GM12864 (cell line): ENCODE measurements around the gene APC.

Experiments used
- DNase-seq: peaks from one replicate; pipeline ENCODE4 v3.0.0-alpha.2; 2011; ENCODE audit warnings: low read depth
- H3K4me3 ChIP-seq: 2 replicates; pipeline ENCODE4 v1.5.1; 2011; ENCODE audit warnings: mild to moderate bottlenecking, low read depth, low read length, control low read depth
- TF ChIP-seq, protein P1 (sequence below): IDR thresholded peaks from 2 replicates; pipeline ENCODE4 v1.5.1; 2011; ENCODE audit warnings: low read depth, mild to moderate bottlenecking, moderate library complexity, low read length, control low read depth, inconsistent platforms; ENCODE audit errors: missing control alignments

Gene APC

DNA sequence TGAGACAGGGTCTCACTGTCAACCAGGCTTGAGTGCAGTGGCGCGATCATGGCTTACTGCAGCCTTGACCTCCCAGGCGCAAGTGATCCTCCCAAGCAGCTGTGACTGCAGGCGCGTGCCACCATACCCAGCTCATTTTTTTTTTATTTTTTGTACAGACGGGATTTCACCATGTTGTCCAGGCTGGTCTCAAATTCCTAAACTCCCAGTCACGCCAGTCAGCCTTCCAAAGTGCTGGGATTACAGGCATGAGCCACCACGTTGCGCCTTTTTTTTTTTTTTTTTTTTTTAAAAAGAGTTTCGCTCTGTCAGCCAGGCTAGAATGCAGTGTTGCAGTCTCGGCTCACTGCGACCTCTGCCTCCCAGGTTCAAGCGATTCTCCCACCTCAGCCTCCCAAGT lies 96.3 kb downstream of the APC start:
- TF ChIP-seq, protein P1, sequence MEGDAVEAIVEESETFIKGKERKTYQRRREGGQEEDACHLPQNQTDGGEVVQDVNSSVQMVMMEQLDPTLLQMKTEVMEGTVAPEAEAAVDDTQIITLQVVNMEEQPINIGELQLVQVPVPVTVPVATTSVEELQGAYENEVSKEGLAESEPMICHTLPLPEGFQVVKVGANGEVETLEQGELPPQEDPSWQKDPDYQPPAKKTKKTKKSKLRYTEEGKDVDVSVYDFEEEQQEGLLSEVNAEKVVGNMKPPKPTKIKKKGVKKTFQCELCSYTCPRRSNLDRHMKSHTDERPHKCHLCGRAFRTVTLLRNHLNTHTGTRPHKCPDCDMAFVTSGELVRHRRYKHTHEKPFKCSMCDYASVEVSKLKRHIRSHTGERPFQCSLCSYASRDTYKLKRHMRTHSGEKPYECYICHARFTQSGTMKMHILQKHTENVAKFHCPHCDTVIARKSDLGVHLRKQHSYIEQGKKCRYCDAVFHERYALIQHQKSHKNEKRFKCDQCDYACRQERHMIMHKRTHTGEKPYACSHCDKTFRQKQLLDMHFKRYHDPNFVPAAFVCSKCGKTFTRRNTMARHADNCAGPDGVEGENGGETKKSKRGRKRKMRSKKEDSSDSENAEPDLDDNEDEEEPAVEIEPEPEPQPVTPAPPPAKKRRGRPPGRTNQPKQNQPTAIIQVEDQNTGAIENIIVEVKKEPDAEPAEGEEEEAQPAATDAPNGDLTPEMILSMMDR = no peak
- DNase-seq = no peak
- H3K4me3 ChIP-seq = no peak overlapping the region

DNA sequence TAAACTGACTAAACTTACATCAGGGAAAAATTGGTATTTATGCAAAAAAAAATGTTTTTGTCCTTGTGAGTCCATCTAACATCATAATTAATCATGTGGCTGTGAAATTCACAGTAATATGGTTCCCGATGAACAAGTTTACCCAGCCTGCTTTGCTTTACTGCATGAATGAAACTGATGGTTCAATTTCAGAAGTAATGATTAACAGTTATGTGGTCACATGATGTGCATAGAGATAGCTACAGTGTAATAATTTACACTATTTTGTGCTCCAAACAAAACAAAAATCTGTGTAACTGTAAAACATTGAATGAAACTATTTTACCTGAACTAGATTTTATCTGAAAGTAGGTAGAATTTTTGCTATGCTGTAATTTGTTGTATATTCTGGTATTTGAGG lies 106.8 kb downstream of the APC start:
- TF ChIP-seq, protein P1 = no peak

DNA sequence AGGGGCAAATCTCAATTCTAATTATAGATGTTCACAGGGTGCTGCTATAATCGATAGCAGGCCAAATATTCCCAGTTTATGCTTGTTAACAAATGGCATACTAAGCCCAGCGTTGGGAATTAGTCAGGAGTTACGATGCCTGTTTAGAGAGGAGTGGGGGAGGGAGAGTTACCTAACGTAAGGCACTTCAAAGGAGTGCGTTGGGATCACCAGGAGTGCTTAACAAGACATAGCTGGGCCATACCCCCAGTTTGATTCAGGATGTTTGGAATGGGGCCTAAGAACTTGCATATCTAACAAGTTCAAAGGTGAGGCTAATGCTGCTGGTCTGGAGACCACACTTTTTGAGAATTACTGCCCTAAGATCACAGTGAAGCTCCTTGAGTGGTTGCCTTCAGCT lies 108.9 kb downstream of the APC start:
- no peak for DNase-seq
- TF ChIP-seq, protein P1 = no peak
- H3K4me3 ChIP-seq = no peak overlapping the region

More for the DNA sequence above, 106.8 kb downstream of the APC start:
- H3K4me3 ChIP-seq = no peak overlapping the region
- no peak for DNase-seq

DNA sequence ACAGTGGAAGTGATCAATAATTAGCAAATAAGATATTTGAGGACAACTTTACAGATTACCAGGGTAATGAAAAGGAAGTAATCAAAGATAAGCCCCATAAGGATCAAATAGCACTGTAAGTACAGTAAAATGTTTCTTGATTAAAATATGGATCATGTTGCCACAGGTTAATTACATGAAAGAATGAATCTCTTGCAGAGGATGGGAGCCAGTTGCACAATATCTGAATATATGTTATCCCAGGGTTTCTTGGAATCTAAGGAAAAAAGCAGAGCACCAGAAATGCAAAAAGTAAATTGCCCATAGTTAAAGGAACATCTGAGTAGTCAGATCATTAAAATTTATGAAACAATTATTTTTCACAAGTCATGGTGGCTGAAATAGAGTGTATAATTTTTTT lies 109.6 kb downstream of the APC start:
- DNase-seq = no peak

DNA sequence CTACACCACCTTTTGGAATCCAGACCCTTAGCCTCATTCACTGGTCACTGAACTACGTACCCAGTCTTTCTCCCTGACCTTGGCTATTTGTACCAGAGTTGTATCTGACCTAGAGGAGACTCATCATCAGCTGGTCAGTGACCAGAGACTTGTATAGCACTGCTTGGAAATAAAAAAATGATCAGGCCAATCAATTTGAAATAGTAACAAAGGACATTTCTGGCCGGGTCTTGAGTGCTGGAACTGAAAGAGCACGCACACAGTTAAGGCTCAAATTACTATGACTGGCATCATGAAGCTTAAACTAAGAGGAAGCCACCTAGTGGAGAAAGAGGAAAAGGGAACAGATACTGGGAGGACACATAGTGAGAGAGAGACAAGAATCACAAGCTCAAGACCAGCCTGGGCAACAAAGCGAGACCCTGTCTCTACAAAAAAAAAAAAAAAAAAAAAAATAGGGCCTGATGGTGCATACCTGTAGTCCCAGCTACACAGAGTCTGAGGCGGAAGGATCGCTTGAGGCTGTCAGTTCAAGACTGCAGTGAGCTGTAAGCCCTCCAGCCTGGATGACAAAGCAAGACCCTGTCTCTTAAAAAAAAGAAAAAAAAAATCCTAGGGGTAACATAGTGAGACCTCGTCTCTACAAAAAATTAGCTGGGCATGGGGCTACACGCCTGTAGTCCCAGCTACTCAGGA lies 110.6 kb downstream of the APC start:
- H3K4me3 ChIP-seq = no peak overlapping the region
- DNase-seq = peak; percentile 65
- TF ChIP-seq, protein P1 = peak; percentile 72

More for the DNA sequence above, 109.6 kb downstream of the APC start:
- H3K4me3 ChIP-seq = no peak overlapping the region
- TF ChIP-seq, protein P1 = no peak

DNA sequence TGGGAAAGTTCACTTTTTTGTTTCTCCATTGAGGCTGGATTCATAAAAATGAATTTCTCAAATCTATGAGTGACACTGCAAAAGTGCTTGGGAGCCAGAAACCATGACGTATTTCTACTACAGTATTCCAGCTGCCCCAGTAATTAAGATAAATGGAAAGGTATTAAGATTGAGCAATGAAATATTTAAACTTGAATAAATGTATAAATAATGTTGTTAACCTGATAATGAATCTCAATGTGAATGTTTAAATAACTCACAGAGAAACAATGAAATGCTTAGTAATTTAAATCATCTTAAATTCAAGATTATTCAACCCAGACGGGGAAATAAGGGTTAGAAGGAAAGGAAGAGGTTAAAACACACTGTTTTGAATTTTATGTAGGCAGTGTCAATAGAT lies 112.2 kb downstream of the APC start:
- DNase-seq = no peak
- no peak overlapping the region for H3K4me3 ChIP-seq
- TF ChIP-seq, protein P1 = no peak

DNA sequence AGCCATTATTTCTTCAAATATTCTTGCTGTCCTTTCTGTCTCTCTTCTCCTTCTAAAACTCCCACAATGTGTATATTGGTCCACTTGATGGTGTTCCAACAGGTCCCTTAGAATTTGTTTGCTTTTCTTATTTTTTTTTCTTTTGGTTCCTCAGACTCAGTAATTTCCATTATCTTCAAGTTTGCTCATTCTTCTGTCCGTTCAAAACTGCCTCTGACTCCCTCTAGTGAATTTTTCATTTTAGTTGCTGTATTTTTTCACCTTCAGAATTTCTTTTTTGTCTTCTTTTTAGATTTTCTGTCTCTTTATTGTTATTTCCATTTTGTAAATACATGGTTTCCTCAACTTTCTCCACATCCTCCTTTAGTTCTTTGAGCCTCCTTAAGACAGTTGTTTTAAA lies 117.0 kb downstream of the APC start:
- no peak for DNase-seq
- H3K4me3 ChIP-seq = no peak overlapping the region
- TF ChIP-seq, protein P1 = no peak
